Chondrocyte (in vitro differentiated cells): Measurements from ENCODE around the gene HMGCS2. TPM values are rescaled to one million over a fixed set of nuclear protein-coding genes. Genes with fewer than 3 reads are reported as not detected.

Experiments used
- DNase-seq: peaks from one replicate; pipeline ENCODE4 v3.0.0; 2021; ENCODE audit warnings: mixed read lengths, low spot score
- H3K27ac Mint-ChIP-seq: one replicate; pipeline ENCODE4 v1.8.0; 2021; ENCODE audit warnings: mild to moderate bottlenecking, moderate library complexity, mixed read lengths; ENCODE audit not compliant: unreplicated experiment
- H3K27me3 Mint-ChIP-seq: 2 replicates; pipeline ENCODE4 v1.8.0; 2021; ENCODE audit warnings: low read depth, mixed read lengths
- H3K36me3 Mint-ChIP-seq: 2 replicates; pipeline ENCODE4 v1.8.0; 2021; ENCODE audit warnings: low read depth, mixed read lengths
- H3K4me1 Mint-ChIP-seq: 2 replicates; pipeline ENCODE4 v1.8.0; 2021; ENCODE audit warnings: low read depth, mild to moderate bottlenecking, mixed read lengths
- H3K4me3 Mint-ChIP-seq: one replicate; pipeline ENCODE4 v1.8.0; 2021; ENCODE audit warnings: mild to moderate bottlenecking, moderate library complexity, mixed read lengths; ENCODE audit not compliant: unreplicated experiment
- H3K9me3 Mint-ChIP-seq: 2 replicates; pipeline ENCODE4 v1.8.0; 2021; ENCODE audit warnings: low read depth, mixed read lengths
- total RNA-seq: library from RNA; stranded (reverse); gene quantifications from 3 replicates; pipeline ENCODE4 v1.2.1, GENCODE V29; 2021
- TF ChIP-seq, protein P1 (sequence below): fragments of 200-600 bp; sonication (generic); IDR thresholded peaks from 2 replicates; pipeline ENCODE4 v1.5.0; 2021; ENCODE audit warnings: antibody characterized with exemption, mild to moderate bottlenecking, moderate library complexity

Gene HMGCS2
- total RNA-seq, 1 donor from 2014 or later, result not detected

GRCh38 chr1:119771770-119772169 lies 3.1 kb upstream of the HMGCS2 start:
- no peak overlapping the region for H3K4me3 Mint-ChIP-seq
- H3K9me3 Mint-ChIP-seq, result no peaks in the 10 kb centered on the region
- no peak for DNase-seq
- peaks cover 8% of the 10 kb centered on the region for H3K27me3 Mint-ChIP-seq
- H3K27ac Mint-ChIP-seq, result no peak overlapping the region
- peaks cover 5% of the 10 kb centered on the region for H3K4me1 Mint-ChIP-seq
- TF ChIP-seq, protein P1, sequence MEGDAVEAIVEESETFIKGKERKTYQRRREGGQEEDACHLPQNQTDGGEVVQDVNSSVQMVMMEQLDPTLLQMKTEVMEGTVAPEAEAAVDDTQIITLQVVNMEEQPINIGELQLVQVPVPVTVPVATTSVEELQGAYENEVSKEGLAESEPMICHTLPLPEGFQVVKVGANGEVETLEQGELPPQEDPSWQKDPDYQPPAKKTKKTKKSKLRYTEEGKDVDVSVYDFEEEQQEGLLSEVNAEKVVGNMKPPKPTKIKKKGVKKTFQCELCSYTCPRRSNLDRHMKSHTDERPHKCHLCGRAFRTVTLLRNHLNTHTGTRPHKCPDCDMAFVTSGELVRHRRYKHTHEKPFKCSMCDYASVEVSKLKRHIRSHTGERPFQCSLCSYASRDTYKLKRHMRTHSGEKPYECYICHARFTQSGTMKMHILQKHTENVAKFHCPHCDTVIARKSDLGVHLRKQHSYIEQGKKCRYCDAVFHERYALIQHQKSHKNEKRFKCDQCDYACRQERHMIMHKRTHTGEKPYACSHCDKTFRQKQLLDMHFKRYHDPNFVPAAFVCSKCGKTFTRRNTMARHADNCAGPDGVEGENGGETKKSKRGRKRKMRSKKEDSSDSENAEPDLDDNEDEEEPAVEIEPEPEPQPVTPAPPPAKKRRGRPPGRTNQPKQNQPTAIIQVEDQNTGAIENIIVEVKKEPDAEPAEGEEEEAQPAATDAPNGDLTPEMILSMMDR, result no peak
- H3K36me3 Mint-ChIP-seq, result no peaks in the 10 kb centered on the region

DNA sequence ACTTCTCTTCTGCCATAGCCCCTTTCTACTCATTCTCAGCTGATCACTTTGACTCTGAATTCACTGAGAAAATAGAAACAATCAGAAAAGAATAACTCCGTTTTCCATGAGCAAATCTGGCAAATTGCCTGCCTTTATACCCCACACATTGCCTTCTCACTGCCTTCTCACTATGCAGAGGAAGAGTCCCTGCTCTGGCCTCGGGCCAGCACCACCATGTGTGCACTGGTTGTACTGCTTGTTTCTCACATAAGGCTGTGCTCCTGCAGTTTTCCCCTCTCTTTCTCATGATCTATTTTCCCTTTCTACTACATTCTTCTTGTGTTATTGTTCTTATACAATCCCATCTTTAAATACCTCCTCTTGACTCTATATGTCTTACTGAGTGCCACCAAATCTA lies 2.3 kb upstream of the HMGCS2 start:
- DNase-seq, result no peak
- TF ChIP-seq, protein P1, result no peak
- Mint-ChIP-seq H3K27me3 (peaks cover 11% of the 10 kb centered on the region), H3K27ac (no peak overlapping the region), H3K9me3 (no peaks in the 10 kb centered on the region), H3K4me3 (no peak overlapping the region), H3K36me3 (no peaks in the 10 kb centered on the region), H3K4me1 (peaks cover 5% of the 10 kb centered on the region)

DNA sequence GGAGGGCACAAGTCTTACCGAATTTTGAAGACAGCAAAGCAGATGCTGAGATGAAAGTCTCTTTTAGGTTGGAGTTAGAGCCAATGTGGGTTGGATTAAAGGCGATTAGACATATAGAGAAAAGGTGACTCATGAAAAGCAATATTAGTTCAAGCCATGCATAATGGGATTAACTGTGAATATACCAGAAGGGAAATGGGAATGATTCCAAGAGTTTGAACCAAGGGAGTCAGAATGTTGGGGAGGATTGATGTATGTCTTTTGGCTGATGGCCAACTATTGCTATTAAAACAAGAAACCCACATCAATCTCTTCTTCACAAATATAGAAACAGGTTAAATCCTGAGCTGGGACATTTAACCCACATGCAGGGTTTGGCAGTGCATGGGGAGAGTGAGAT lies 1.2 kb downstream of the HMGCS2 start:
- Mint-ChIP-seq H3K4me1 (no peaks in the 10 kb centered on the region), H3K4me3 (no peak overlapping the region), H3K9me3 (peaks cover 6% of the 10 kb centered on the region), H3K27ac (no peak overlapping the region), H3K27me3 (peaks cover 14% of the 10 kb centered on the region), H3K36me3 (peaks cover 5% of the 10 kb centered on the region)
- DNase-seq, result no peak
- TF ChIP-seq, protein P1, result no peak

DNA sequence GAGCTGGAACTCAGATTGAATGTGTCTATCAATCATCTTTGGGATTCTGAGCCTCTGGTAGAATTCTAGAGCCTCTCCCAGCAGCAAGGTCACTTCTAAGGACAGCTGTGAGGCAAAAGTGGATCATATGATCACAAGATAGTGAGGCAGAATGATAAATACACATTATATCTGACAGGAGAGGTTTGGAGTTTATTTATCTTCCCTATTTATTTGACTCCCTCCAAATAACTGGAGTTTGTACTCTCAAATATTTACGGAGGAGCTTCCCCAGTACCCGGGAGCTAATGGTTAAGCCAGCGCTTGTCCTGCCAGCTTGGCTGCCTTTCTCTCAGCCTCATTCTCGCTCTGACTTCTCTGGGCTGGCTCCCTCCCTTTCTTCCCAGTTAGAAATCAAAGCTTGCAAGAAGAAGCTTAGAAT lies 2.3 kb downstream of the HMGCS2 start:
- DNase-seq, result no peak
- Mint-ChIP-seq H3K9me3 (peaks cover 6% of the 10 kb centered on the region), H3K27ac (no peak overlapping the region), H3K36me3 (peaks cover 5% of the 10 kb centered on the region), H3K4me1 (no peaks in the 10 kb centered on the region), H3K27me3 (peaks cover 14% of the 10 kb centered on the region), H3K4me3 (no peak overlapping the region)
- TF ChIP-seq, protein P1, result no peak

- no peak overlapping the region for H3K27ac Mint-ChIP-seq
- peaks cover 14% of the 10 kb centered on the region for H3K27me3 Mint-ChIP-seq
- peaks cover 6% of the 10 kb centered on the region for H3K9me3 Mint-ChIP-seq
- H3K4me1 Mint-ChIP-seq, result no peaks in the 10 kb centered on the region
- no peak for DNase-seq
- TF ChIP-seq, protein P1, result no peak
- H3K4me3 Mint-ChIP-seq, result no peak overlapping the region
- H3K36me3 Mint-ChIP-seq, result peaks cover 5% of the 10 kb centered on the region
Measured at GRCh38 chr1:119764220-119764619, 4.5 kb downstream of the HMGCS2 start.
